Measurements from ENCODE around the gene C22orf15.

Gene C22orf15

DNA sequence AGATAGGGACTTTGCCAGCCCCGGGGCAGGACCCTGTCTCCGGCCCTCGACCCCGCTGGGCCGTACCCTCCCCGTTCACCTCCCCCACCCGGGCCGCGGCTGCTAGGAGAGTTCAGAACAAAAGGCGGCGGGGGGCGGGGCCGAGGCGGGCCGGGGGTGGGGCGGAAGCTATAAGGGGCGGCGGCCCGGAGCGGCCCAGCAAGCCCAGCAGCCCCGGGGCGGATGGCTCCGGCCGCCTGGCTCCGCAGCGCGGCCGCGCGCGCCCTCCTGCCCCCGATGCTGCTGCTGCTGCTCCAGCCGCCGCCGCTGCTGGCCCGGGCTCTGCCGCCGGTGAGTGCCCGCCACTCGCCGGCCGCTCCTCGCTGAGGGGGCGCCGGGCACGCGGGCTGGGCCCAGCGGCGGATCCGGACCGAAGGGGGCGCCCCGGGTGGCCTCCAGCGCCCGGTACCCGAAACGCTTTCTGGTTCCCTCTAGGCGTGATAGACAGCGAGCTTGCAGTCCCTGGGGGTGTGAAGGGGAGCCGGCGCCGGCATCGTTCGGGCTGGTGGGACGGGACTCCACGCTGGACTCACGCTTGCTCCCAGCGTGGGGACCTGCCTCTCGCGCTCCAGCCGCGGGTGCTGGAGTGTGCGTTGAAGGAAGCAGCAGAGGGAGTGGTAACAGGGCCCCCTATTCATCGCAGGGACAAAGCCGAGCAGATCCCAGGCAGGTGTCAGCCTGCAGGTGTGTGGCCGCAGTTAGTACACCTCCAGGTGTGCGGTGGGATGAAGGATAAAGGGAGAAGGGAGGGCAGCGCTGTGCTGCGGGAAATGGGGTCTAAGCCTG lies 10.1 kb downstream of the C22orf15 start, which contains the start of gene MMP11:
Gene MMP11 (plus strand): TSS at position 201 of the 825 bp plus-strand sequence. CDS start 22 bp downstream, at position 223.
- DNase-seq (ENCODE audit: low read depth in 2 of 2) = peak; percentile 34 to 47

DNA sequence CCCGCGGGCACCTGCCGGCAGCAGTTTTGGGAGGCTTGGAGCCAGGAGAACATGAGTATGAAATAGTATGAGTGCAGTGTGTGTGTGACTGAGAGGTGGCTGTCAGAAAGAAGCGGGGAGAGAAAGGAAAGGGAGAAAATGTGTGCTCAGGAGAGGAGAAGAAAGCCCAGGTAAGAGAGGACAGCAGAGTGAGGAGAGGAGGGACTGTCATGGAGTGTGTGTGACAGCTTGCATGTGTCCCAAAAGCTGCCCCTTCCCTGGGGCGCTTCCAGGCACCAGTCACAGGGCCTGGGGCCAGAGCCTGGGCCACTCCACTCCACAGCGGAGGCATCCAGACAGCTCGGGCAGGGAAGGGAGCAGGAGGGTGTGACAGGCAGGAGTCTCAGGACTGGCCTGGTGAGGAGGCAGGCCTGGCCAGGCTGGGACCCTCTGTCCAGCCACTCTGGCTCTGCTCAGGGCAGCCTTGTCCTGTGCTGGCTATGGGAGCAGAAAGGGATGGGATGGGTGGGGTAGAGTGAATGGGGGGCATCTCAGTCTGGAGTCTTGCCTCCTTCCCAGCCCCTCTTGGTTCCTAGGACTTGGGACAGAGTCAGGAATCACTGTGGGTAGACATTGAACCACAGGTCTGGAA lies 10.8 kb downstream of the C22orf15 start:
- no peak for DNase-seq (ENCODE audit: low read depth in 2 of 2)

DNA sequence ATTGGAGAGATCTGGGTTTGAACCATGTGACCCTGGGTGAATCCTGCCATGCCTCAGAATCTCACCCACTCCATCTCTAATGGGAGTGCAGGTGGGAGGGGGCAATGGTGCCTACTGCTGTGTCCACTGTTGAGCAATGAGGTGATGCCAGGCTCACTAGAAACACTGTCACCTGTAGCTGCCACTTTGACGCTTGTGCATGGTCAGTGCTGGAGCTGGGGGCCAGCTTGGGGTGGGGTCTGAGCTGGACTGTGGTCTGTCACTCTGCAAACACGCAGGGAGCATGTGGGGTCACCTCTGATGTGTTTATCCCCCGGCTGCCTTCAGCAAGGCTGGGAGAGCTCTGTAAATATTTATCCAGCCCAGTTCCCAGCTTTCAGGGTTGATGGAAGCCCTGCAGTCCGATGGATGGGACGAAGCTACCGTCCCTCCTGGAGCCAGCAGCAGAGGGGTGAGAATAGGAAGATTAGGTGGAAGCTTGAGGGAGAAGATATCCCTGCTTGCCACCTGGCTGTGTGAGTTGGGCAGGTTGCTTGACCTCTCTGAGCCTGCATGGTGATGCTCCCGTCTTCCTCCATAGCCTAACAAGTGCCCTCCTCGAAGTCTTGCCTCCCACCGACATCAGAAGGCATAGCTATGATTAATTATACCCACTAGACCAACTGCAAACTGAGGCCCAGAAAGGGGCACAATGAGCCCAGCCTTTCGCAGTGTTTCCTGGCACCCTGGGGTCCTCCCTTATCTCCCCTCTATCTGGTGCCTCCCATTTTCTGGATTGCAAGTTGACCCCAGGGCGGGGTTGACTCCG lies 11.5 kb downstream of the C22orf15 start:
- DNase-seq (ENCODE audit: low read depth in 2 of 2) = no peak

DNA sequence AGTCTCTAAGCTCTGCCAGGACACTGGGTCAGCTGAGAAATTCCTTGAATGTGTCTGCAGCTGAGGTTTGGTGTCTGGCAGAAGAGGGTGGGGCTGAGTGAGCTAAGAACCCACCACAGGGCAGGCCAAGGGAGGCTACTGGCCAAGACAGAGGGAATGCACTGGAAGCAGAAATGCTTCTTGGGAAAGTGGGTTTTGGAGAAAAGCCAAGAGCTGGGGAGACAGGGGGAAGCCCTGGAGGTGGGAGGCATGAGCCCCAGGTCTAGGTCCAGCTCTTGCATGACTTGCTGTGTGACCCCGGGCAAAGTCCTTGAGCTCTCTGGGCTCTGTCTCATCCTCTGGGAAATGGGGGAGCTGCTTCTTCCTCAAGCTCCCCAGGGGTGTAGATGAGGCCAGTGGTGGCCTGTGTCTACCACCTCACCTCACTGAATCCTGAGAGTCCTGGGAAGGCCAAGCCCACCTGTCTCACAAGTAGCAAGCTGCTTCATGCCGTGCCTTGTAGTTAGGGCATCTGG lies 12.2 kb downstream of the C22orf15 start:
- DNase-seq (ENCODE audit: low read depth in 2 of 2) = no peak

DNA sequence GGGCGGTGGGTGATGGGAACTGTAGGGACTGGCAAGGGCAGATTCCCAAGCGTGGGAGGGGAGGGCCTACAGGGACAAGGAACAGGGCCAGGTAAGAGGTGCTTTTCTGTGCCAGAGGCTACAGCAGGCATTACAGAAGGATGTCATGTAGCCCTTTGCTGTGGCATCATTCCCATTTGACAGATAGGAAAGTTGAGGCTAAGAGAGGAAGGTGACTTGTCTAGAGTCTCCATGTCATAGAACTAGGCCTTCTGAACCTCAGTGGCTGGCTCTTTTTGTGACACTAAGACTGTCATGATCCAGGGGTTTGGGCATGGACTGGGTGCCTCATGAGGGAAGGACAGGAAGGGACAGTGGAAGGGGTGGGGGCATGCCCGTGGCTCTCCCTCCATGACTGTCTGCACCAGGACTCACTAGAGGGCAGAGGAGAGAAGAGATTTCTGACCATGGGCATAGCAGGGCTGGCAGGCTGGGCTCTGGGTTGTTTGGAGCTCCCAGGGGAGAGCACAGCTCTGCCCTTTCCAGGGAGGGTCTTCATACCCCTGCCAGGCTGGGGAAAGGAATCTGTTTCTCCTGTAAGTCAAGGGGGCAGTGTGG lies 13.1 kb downstream of the C22orf15 start:
- no peak for DNase-seq (ENCODE audit: low read depth in 2 of 2)

DNA sequence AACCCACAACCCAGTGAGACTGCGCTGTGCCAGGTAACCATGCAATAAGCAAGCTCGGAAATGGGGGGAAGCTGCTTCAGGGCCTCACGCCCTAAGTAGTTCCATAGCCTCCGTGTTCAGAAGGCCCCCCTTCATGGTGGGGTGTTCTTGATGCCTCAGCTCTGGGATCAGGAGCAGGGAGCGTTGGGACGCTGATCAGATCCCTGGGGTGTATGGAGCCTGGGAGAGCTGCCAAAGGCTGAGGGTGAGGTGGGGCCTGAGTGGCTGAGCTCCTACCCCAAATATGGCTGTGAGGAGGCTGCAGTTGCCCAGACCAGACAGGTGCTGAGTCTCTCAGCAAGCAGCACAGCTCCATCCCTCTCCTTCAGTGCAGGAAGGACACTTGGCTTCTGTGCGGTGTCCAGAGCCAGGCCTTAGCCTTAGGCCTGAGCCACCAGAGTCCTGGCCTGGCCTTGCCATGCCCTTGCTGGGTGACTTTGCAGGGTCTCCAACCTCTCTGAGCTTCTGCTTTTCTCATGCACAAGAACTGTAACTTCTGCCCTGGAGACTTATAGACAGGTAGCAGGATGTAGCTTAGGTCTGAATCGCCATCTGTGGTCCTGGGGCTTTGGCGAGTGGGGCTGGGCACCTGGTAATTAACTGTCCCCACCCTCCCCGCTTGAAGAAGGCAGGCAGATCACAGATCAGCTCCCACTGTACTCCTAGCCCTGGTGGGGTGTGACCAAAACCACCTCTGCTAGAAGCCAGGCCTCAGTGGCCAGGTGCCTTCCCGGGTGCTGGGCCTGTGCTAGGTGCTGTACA lies 15.2 kb downstream of the C22orf15 start:
- DNase-seq (ENCODE audit: low read depth in 2 of 2) = no peak

DNA sequence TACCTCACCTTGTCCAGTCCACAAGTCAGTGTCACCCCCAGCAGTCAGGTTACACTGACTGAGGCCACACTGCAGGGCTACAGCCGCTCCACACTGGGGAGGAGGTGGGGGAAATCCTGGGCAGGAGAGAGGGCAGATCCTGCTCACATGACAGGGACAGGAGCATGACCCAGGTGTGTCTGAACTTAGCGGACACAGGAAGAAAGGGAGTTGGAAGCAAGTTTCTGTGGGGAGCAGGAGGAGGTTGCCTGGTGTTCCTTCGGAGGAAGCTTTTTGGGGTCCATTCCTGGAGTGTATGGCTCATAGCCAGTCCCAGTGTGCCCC lies 15.7 kb downstream of the C22orf15 start:
- DNase-seq (ENCODE audit: low read depth in 2 of 2) = no peak

DNA sequence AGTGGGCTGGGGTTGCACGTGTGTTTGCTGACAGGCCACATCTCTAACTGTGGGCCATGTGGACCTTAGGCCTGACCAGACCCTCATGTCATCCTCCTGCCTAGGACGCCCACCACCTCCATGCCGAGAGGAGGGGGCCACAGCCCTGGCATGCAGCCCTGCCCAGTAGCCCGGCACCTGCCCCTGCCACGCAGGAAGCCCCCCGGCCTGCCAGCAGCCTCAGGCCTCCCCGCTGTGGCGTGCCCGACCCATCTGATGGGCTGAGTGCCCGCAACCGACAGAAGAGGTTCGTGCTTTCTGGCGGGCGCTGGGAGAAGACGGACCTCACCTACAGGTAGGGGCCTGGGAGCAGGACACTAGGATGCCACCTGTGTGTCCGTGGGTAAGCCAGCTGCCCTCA lies 16.3 kb downstream of the C22orf15 start:
- no peak for DNase-seq (ENCODE audit: low read depth in 2 of 2)

DNA sequence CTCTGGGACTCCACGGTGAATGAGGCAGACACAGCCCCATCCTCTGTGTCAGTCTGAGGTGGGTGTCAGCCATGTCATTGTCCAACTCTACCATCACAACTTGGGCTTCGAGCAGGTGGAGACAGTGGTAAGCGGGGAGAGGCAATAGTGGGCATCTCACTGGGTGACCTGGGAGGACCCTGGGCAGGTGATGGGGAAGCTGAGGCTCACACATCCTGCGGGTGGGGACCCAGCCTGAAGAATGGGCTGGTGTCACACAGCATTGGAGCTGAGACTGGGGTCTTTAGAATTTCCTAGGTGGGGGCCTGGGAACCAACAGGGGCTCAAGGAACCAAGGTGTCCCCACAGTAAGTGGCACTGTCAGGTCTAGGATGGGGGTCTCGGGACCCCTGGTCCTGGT lies 16.9 kb downstream of the C22orf15 start:
- DNase-seq (ENCODE audit: low read depth in 2 of 2) = no peak

DNA sequence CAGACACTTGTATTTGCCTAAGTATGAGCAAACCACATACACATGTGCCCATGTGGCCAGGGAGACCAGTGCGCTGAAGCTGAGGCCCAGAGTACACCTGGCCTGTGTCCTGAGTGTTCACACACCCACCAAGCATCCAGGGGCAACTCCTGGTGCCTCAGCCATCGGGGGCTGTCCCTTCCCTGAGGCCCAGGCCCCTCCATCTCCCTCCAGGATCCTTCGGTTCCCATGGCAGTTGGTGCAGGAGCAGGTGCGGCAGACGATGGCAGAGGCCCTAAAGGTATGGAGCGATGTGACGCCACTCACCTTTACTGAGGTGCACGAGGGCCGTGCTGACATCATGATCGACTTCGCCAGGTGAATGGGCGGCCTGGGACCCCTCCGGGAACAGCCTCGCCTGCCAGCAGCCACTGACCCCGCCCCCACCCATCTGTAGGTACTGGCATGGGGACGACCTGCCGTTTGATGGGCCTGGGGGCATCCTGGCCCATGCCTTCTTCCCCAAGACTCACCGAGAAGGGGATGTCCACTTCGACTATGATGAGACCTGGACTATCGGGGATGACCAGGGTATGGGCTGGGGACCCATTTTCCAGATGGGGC lies 17.5 kb downstream of the C22orf15 start:
- no peak for DNase-seq (ENCODE audit: low read depth in 2 of 2)

DNA sequence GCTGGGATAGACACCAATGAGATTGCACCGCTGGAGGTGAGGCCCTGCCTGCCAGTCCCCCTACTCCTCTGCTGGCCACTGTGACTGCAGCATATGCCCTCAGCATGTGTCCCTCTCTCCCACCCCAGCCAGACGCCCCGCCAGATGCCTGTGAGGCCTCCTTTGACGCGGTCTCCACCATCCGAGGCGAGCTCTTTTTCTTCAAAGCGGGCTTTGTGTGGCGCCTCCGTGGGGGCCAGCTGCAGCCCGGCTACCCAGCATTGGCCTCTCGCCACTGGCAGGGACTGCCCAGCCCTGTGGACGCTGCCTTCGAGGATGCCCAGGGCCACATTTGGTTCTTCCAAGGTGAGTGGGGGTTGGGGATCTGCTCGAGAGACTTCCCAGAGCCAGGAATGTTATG lies 18.3 kb downstream of the C22orf15 start:
- DNase-seq (ENCODE audit: low read depth in 2 of 2) = no peak

DNA sequence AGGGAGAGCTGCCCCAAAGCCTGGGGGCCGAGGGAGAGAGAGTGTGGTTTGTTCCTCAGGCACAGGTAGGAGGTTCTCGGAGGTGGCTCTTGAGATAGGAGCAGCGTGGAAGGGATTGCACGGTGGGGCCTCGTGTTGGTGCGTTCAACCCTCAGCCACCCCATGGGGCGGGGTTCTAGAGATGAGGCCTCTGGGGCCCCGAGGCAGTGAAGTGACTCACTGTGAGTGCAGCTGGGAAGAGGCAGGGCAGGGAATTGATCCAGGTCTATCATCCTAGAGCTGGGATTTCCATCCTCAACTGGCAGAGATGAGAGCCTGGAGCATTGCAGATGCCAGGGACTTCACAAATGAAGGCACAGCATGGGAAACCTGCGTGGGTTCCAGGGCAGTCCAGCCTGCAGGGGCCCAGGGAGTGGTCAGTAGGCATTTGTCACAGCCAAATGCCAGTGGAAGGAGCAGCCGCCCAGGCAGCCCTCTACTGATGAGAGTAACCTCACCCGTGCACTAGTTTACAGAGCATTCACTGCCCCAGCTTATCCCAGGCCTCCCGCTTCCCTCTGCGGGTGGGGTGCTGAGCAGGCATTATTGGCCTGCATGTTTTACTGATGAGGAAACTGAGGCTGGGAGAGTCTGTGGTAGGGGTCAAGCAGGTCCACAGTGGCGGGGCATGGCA lies 18.9 kb downstream of the C22orf15 start:
- no peak for DNase-seq (ENCODE audit: low read depth in 2 of 2)

DNA sequence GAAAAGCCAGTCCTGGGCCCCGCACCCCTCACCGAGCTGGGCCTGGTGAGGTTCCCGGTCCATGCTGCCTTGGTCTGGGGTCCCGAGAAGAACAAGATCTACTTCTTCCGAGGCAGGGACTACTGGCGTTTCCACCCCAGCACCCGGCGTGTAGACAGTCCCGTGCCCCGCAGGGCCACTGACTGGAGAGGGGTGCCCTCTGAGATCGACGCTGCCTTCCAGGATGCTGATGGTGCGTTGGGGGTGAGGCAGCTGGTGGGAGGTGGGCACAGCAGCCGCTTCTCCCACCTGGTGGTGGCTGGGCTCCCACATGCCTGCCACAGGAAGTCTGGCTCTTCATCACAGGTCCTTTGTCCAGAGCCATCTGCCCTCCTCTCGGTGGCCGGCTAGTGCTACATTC lies 19.5 kb downstream of the C22orf15 start:
- DNase-seq (ENCODE audit: low read depth in 2 of 2) = no peak

DNA sequence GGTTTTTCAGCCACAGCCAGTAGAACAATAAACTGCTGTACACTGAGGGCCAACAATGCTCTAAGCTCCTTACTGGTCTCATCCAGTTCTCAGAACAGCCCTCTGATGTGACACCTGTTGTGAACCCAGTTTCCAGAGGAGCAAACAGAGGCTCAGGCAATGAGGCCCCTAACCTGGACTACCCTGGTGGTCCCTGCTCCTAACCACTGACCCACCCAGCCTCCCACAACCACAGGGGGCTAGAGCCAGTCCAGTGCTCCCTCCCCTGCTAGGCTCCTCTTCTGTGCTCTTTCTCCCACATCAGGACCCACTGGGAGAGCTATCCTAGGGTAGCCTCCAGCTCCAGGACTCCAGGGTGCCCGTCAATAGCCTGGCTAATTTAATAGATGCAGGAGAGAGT lies 19.9 kb downstream of the C22orf15 start:
- DNase-seq (ENCODE audit: low read depth in 2 of 2) = no peak

DNA sequence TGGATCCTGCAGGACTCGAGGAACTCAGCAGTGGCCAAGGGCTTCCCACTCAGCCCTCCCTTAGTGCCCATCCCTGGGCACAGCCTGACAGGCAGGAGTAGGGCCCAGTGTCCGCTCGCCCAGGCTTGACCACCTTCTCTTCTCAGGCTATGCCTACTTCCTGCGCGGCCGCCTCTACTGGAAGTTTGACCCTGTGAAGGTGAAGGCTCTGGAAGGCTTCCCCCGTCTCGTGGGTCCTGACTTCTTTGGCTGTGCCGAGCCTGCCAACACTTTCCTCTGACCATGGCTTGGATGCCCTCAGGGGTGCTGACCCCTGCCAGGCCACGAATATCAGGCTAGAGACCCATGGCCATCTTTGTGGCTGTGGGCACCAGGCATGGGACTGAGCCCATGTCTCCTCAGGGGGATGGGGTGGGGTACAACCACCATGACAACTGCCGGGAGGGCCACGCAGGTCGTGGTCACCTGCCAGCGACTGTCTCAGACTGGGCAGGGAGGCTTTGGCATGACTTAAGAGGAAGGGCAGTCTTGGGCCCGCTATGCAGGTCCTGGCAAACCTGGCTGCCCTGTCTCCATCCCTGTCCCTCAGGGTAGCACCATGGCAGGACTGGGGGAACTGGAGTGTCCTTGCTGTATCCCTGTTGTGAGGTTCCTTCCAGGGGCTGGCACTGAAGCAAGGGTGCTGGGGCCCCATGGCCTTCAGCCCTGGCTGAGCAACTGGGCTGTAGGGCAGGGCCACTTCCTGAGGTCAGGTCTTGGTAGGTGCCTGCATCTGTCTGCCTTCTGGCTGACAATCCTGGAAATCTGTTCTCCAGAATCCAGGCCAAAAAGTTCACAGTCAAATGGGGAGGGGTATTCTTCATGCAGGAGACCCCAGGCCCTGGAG lies 20.7 kb downstream of the C22orf15 start:
- no peak for DNase-seq (ENCODE audit: low read depth in 2 of 2)

DNA sequence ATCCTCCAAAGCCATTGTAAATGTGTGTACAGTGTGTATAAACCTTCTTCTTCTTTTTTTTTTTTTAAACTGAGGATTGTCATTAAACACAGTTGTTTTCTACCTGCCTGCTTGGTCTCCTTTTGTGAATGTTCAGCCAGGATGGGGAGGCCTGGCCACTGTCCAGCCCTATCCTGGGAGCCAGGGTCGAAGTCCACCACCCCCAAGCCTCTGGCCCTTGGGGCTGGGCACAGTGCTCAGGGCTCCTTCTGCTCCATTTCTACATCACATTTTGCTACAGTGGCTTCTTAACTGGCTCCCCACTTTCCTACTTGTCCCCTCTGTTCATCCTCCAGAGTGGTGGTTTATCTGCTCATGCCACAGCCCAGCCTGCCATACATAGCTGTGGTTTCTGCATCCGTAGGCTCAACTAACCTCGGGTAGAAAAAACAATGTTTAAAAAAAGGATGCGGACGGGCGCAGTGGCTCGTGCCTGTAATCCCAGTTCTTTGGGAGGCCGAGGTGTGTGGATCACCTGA lies 21.5 kb downstream of the C22orf15 start:
- DNase-seq (ENCODE audit: low read depth in 2 of 2) = no peak

DNA sequence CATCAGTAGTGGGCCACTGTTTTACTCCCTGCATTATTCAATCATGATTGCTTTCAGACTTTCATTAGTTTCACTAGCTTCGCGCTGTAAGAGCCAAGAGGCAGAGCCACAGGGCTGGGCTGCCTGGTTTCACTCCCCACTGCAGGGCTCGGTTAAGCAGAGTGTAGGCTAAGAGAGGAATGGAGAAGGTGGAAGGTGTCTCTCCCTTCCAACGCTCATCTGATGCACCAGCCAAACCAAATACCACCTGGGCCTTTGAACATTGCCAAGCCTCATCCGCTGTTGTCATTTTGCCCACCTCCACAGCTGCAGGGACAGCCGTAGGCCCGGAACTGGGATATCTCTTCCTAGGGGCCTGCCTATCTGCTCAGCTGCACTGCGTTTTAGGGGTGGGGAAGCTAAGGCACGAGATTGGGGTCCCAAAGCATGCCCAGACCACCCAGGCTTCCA lies 23.5 kb downstream of the C22orf15 start:
- no peak for DNase-seq (ENCODE audit: low read depth in 2 of 2)

DNA sequence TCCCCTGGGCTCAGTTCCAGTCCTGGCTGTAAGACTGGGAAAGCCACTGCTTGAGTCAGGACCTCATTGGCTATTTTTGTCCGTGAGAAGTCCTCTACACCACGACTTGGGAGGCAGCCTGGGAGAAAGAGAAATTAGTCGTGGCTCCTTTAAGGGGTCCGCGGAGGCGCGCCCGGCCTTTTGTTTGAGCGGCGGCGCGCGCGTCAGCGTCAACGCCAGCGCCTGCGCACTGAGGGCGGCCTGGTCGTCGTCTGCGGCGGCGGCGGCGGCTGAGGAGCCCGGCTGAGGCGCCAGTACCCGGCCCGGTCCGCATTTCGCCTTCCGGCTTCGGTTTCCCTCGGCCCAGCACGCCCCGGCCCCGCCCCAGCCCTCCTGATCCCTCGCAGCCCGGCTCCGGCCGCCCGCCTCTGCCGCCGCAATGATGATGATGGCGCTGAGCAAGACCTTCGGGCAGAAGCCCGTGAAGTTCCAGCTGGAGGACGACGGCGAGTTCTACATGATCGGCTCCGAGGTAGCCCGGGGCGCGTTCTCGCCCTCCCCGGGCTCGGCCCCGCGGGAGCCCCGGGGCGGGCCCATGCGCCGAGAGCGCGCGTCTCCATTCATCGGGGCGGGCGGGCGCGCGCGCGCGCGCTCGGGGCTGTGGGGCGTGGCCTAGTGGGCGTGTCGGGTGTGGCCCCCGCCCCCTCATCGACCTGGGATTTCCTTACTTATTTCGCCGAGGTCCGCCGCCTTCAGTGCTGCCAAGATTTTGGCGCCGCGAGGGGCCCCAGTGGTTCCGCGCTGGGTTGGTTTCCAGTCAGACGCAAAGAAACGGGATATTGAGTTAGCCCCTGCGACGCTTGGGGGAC lies 24.2 kb downstream of the C22orf15 start, which contains the start of gene SMARCB1:
Gene SMARCB1 (plus strand): TSS at position 215 of the 848 bp plus-strand sequence. CDS start 204 bp downstream, at position 419.
- DNase-seq (ENCODE audit: low read depth in 2 of 2) = peak; percentile 83 to 88
